ENCODE data around the gene TMEM100.
"Not testable (repeated sequence)": the region's sequence is repeated elsewhere in the genome, so short reads cannot be mapped to it uniquely, and the experiment has no call there.

The TMEM100 gene

GRCh38 chr17:55687037-55687436, 35.6 kb downstream of the TMEM100 start:
- DNase-seq (ENCODE audit: low read depth, low spot score), result no peak

DNA sequence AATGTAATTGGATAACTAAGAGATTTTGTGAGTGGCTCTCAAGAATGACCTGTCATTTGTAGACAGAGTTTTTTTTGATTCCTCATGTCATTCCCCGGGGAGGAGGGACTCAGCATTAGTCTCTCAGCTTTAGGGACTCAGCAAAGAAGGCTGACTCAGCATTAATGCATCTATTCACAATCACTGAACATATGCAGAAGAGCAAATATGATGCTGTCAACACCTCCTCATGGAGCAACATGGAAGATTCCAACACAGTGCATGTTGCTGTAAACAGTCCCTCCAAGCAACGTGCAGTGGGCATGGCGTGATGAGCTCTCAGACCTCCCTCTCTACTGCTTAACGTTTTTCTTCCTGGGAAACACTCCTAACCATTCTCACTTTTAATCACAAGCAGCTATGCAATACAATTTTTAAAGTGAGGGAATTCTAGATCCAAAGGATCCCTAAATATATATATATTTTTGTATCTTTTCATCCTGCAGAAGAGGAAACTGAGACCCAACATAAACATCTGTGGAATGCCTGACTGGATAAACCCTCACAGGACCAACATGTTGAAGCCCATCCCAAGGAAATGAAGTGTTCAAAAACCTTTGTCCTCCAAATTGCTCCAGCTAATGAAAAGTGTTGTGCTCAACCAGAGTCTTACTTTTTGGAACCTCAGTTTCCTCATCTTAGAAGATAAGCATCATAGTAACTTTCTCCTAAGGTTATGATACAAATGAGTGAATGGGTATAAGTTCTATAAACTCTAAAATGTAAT, 38.9 kb downstream of the TMEM100 start:
- DNase-seq (ENCODE audit: low read depth, low spot score), result no peak

DNA sequence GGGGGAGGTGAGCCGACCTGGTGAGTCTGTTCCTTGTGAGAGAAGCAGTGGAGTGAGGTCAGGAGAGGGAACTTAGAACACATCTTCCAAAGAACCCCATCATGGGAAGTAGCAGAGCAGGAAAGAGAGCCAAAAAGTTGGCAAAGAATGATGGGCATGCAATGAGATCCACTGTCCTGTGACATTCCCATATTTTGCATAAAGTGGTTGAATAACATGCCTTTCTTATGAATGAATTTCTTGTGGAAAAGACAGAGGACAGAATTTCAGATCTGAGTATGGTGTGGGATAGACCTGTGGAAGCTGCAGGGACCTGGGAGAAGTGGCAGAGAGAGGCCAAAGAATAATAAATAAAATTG, 41.3 kb downstream of the TMEM100 start:
- DNase-seq (ENCODE audit: low read depth, low spot score), result no peak

- no peak for DNase-seq (ENCODE audit: low read depth, low spot score)
Observed at GRCh38 chr17:55680686-55681341, 41.9 kb downstream of the TMEM100 start.

DNA sequence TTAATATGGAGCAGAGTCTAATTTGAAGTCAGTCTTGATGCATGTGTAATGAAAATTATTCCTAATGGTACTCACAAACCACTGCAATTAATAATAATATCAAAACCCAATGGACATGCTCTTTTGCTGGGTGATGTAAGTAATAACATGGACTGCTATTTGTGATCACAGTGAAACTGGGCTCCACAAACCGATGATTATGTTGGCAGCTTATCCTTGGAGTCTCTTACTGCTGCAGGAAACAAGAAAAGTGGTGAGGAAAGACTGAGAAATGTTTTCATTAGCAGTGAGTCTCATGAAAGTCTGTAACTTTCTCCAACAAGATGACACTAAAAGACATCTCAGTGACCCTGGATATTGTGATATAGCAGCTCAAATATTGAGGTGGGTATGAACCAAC, 45.2 kb downstream of the TMEM100 start:
- DNase-seq (ENCODE audit: low read depth, low spot score), result no peak

GRCh38 chr17:55676274-55676673, 46.4 kb downstream of the TMEM100 start:
- DNase-seq (ENCODE audit: low read depth, low spot score), result no peak

GRCh38 chr17:55673743-55674506, 48.7 kb downstream of the TMEM100 start:
- DNase-seq (ENCODE audit: low read depth, low spot score), result no peak

GRCh38 chr17:55672585-55673501, 49.8 kb downstream of the TMEM100 start:
- DNase-seq (ENCODE audit: low read depth, low spot score), result no peak

GRCh38 chr17:55672010-55672409, 50.7 kb downstream of the TMEM100 start:
- not testable (repeated sequence) for DNase-seq (ENCODE audit: low read depth, low spot score)
